H4 (cell line): Measurements from ENCODE around the gene MBD3L1. TPM values are rescaled to one million over a fixed set of nuclear protein-coding genes. Genes with fewer than 3 reads are reported as not detected.

Source experiments
- DNase-seq: peaks from one replicate; pipeline ENCODE4 v3.0.0-alpha.2; 2015; ENCODE audit warnings: low spot score
- total RNA-seq: library from RNA; depleted of rRNA; stranded (reverse); fragments of >200 nt; shearing (Covaris generic); gene quantifications from 2 replicates; pipeline ENCODE4 v1.2.3, GENCODE V29; 2014; rRNA removed

Gene MBD3L1
- total RNA-seq, 1 experiment from 2014 or later, result not detected

- DNase-seq, result no peak
Measured at GRCh38 chr19:8880868-8881488, 48.8 kb downstream of the MBD3L1 start.

- no peak for DNase-seq
Measured at GRCh38 chr19:8881512-8881911, 49.3 kb downstream of the MBD3L1 start.

GRCh38 chr19:8884416-8884815 is 52.2 kb downstream of the MBD3L1 start:
- no peak for DNase-seq

GRCh38 chr19:8887364-8887763 is 55.2 kb downstream of the MBD3L1 start:
- no peak for DNase-seq

GRCh38 chr19:8890260-8890659 is 58.1 kb downstream of the MBD3L1 start:
- no peak for DNase-seq

Other genes with a start within 250 kb of the MBD3L1 start
- gene ADAMTS10, start 221.7 kb upstream of the MBD3L1 start, total RNA-seq, result 0.62 and 0.83 TPM in 2 replicates
- not detected in 2 replicates for gene NFILZ, start 201.7 kb upstream of the MBD3L1 start, total RNA-seq
- not detected in 2 replicates for gene ACTL9, start 133.6 kb upstream of the MBD3L1 start, total RNA-seq
- gene OR2Z1, start 110.7 kb upstream of the MBD3L1 start, total RNA-seq, result not detected in 2 replicates
- gene ZNF558, start 73 bp upstream of the MBD3L1 start, total RNA-seq, result 16.5 and 25.7 TPM in 2 replicates
- gene MUC16, start 178.0 kb downstream of the MBD3L1 start, total RNA-seq, result not detected in 2 replicates